ENCODE results near the gene UNC5CL.

GRCh38 chr6:40983752-40984151 is 55.3 kb downstream of the UNC5CL start:
- TF ChIP-seq EZH2 (IDR thresholded peaks at IDR 0.05; ENCODE audit: low read length, unreplicated experiment) (no peak), CTCF (conservative IDR thresholded peaks at IDR 0.05; ENCODE audit: low read depth, low read length) (no peak)
